Right lobe of liver (tissue), 4 donors: ENCODE results near the gene E2F7.

ENCODE experiments used
- CTCF ChIP-seq, 4 donors: fragments of 200-600 bp in 3 of 4; fragments of 450-650 bp in 1 of 4; IDR thresholded peaks; one replicate each; pipeline versions ENCODE4 v1.5.1 to v1.8.0; 2016 to 2022; ENCODE audit warnings: antibody characterized with exemption in 4 of 4, mild to moderate bottlenecking in 2 of 4
- POLR2A ChIP-seq: fragments of 450-650 bp; IDR thresholded peaks from one replicate; pipeline ENCODE4 v1.6.1; 2017; ENCODE audit warnings: antibody characterized with exemption, mild to moderate bottlenecking
- donor health status: DM: no; HTN: no; CAD: no.
- donor health status: DM: no; HTN: no; CAD: no.
- donor health status: DM: no; HTN: yes; CAD: no.

DNA sequence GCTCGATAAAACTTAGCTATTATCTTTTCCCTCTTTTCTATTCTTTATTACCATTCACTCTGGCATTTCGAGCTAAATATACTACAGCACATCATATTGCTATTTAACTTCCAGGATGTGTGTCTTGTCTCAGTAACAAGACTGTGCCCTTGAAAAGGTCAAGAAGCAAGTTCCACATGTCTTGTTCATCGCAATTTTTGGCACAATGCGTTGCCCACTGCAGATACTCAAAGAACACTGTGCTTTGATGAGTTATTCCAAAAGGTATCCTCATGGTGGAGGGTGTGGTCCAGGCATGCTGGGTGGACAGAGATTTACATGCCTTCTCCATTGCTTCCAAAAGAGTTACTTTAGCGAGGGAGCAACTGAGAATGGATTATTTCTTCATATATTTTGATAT lies 6.6 kb downstream of the E2F7 start:
- TF ChIP-seq CTCF (IDR thresholded peaks at IDR 0.05), result no peak
- TF ChIP-seq POLR2A, result no peak
